H9 (cell line): Measurements from ENCODE around the gene AGBL4. TPM values are rescaled to one million over a fixed set of nuclear protein-coding genes. Genes with fewer than 3 reads are reported as not detected.

Source experiments
- DNase-seq: peaks from one replicate; pipeline ENCODE4 v3.0.0-alpha.2; 2017
- H2AFZ ChIP-seq: one replicate; pipeline ENCODE4 v1.6.1; 2013; ENCODE audit warnings: mild to moderate bottlenecking, low read length, control low read depth, moderate library complexity
- H2AK5ac ChIP-seq: 2 replicates; pipeline ENCODE4 v1.6.1; 2013; ENCODE audit warnings: low read length, control low read depth, mixed read lengths; ENCODE audit not compliant: insufficient read length
- H2BK120ac ChIP-seq: one replicate; pipeline ENCODE4 v1.6.1; 2013; ENCODE audit warnings: low read depth, mild to moderate bottlenecking, low read length, control low read depth, inconsistent platforms; ENCODE audit not compliant: poor library complexity, severe bottlenecking
- H2BK12ac ChIP-seq: 2 replicates; pipeline ENCODE4 v1.6.1; 2013; ENCODE audit warnings: low read length, control low read depth, mixed read lengths, low read depth; ENCODE audit not compliant: insufficient read length
- H2BK15ac ChIP-seq: 2 replicates; pipeline ENCODE4 v1.6.1; 2013; ENCODE audit warnings: low read depth, low read length, control low read depth
- H2BK20ac ChIP-seq: one replicate; pipeline ENCODE4 v1.6.1; 2013; ENCODE audit warnings: low read depth, mild to moderate bottlenecking, low read length, control low read depth, inconsistent platforms; ENCODE audit not compliant: poor library complexity, severe bottlenecking
- H2BK5ac ChIP-seq: 2 replicates; pipeline ENCODE4 v1.6.1; 2013; ENCODE audit warnings: low read length, control low read depth, mixed read lengths; ENCODE audit not compliant: insufficient read length
- H3K14ac ChIP-seq: 2 replicates; pipeline ENCODE4 v1.6.1; 2013; ENCODE audit warnings: low read length, control low read depth; ENCODE audit not compliant: insufficient read depth
- H3K18ac ChIP-seq: 2 replicates; pipeline ENCODE4 v1.6.1; 2013; ENCODE audit warnings: low read depth, mild to moderate bottlenecking, mixed read lengths, low read length, control low read depth; ENCODE audit not compliant: insufficient read length
- H3K23ac ChIP-seq: 2 replicates; pipeline ENCODE4 v1.6.1; 2013; ENCODE audit warnings: low read length, control low read depth, mixed read lengths, low read depth; ENCODE audit not compliant: insufficient read length
- H3K23me2 ChIP-seq: 2 replicates; pipeline ENCODE4 v1.6.1; 2013; ENCODE audit warnings: low read depth, mild to moderate bottlenecking, mixed read lengths, low read length, control low read depth; ENCODE audit not compliant: insufficient read length, poor library complexity, severe bottlenecking
- H3K27ac ChIP-seq: 2 replicates; pipeline ENCODE4 v1.5.1; 2013; ENCODE audit warnings: low read length, control low read depth, mixed read lengths, low read depth; ENCODE audit not compliant: insufficient read length
- H3K27me3 ChIP-seq: 2 replicates; pipeline ENCODE4 v1.6.1; 2013; ENCODE audit warnings: low read length, control low read depth, inconsistent platforms; ENCODE audit not compliant: insufficient read depth
- H3K4ac ChIP-seq: 2 replicates; pipeline ENCODE4 v1.6.1; 2013; ENCODE audit warnings: low read depth, mild to moderate bottlenecking, control low read depth, inconsistent platforms, low read length, moderate library complexity
- H3K4me1 ChIP-seq: 2 replicates; pipeline ENCODE4 v1.6.1; 2013; ENCODE audit warnings: low read length, control low read depth, inconsistent platforms; ENCODE audit not compliant: insufficient read depth
- H3K4me2 ChIP-seq: 2 replicates; pipeline ENCODE4 v1.6.1; 2013; ENCODE audit warnings: low read length, control low read depth, mixed read lengths; ENCODE audit not compliant: insufficient read length, insufficient read depth
- H3K56ac ChIP-seq: 2 replicates; pipeline ENCODE4 v1.6.1; 2013; ENCODE audit warnings: low read depth, mild to moderate bottlenecking, mixed read lengths, low read length, control low read depth; ENCODE audit not compliant: insufficient read length
- H3K79me1 ChIP-seq: 2 replicates; pipeline ENCODE4 v1.6.1; 2013; ENCODE audit warnings: low read depth, mild to moderate bottlenecking, moderate library complexity, low read length, control low read depth, inconsistent platforms; ENCODE audit not compliant: insufficient read depth, poor library complexity, severe bottlenecking
- H3K79me2 ChIP-seq: 2 replicates; pipeline ENCODE4 v1.6.1; 2013; ENCODE audit warnings: low read length, control low read depth, inconsistent platforms; ENCODE audit not compliant: insufficient read depth
- H3K9ac ChIP-seq: 2 replicates; pipeline ENCODE4 v1.6.1; 2013; ENCODE audit warnings: low read length, control low read depth, mixed read lengths; ENCODE audit not compliant: insufficient read length; ENCODE audit errors: extremely low read depth
- H3K9me3 ChIP-seq: one replicate; pipeline ENCODE4 v1.6.1; 2013; ENCODE audit warnings: low read depth, low read length, inconsistent platforms; ENCODE audit not compliant: control insufficient read depth
- H3T11ph ChIP-seq: one replicate; pipeline ENCODE4 v1.6.1; 2013; ENCODE audit warnings: mild to moderate bottlenecking, low read length, control low read depth, inconsistent platforms
- H4K20me1 ChIP-seq: one replicate; pipeline ENCODE4 v1.6.1; 2013; ENCODE audit not compliant: control insufficient read depth, insufficient read length, insufficient read depth
- H4K5ac ChIP-seq: 2 replicates; pipeline ENCODE4 v1.6.1; 2013; ENCODE audit warnings: low read depth, mild to moderate bottlenecking, mixed read lengths, low read length, control low read depth; ENCODE audit not compliant: insufficient read length
- H4K8ac ChIP-seq: replicated peaks from 2 replicates; pipeline ENCODE4 v1.6.1; 2013; ENCODE audit warnings: low read length, control low read depth, mixed read lengths, low read depth; ENCODE audit not compliant: insufficient read length
- H4K91ac ChIP-seq: 2 replicates; pipeline ENCODE4 v1.6.1; 2013; ENCODE audit warnings: low read depth, mild to moderate bottlenecking, moderate library complexity, mixed read lengths, low read length, control low read depth; ENCODE audit not compliant: insufficient read length
- H3K27ac Mint-ChIP-seq, 3 experiments: 2 replicates in 2 of 3; 3 replicates in 1 of 3; pipeline ENCODE4 v1.8.0; 2020 to 2021; ENCODE audit warnings: mixed read lengths in 3 of 3, mild to moderate bottlenecking in 1 of 3, moderate library complexity in 1 of 3
- H3K27me3 Mint-ChIP-seq: 2 replicates; pipeline ENCODE4 v1.8.0; 2021; ENCODE audit warnings: low read depth, mild to moderate bottlenecking, moderate library complexity, mixed read lengths
- H3K36me3 Mint-ChIP-seq, 3 experiments: 2 replicates in 2 of 3; 3 replicates in 1 of 3; pipeline ENCODE4 v1.8.0; 2020 to 2021; ENCODE audit warnings: low read depth in 3 of 3, mixed read lengths in 3 of 3; ENCODE audit not compliant: insufficient read depth in 1 of 3
- H3K4me1 Mint-ChIP-seq, 2 experiments: 2 replicates each; pipeline ENCODE4 v1.8.0; 2020; ENCODE audit warnings: mixed read lengths in 2 of 2
- H3K4me3 Mint-ChIP-seq, 2 experiments: 2 replicates in 1 of 2; 3 replicates in 1 of 2; pipeline ENCODE4 v1.8.0; 2020 to 2021; ENCODE audit warnings: mild to moderate bottlenecking in 2 of 2, mixed read lengths in 2 of 2, moderate library complexity in 1 of 2
- H3K9me3 Mint-ChIP-seq, 2 experiments: 2 replicates in 1 of 2; 3 replicates in 1 of 2; pipeline ENCODE4 v1.8.0; 2020; ENCODE audit warnings: mild to moderate bottlenecking in 2 of 2, mixed read lengths in 2 of 2, moderate library complexity in 1 of 2
- WGBS: extraction: QIAGEN DNeasy Blood & Tissue Kit; methylation state at CpG from one replicate; pipeline ENCODE4 v1.1.7; 2013; ENCODE audit warnings: missing lambda C conversion rate, low lambda C conversion rate, mixed read lengths; ENCODE audit not compliant: insufficient read length; ENCODE audit errors: extremely low coverage; 5-methylcytosine and 5-hydroxymethylcytosine counted together
- total RNA-seq: library from RNA; stranded (reverse); gene quantifications from 2 replicates; pipeline ENCODE4 v1.2.1, GENCODE V29; 2021
- TF ChIP-seq, protein P1 (sequence below): fragments of 200-600 bp; sonication (generic); conservative IDR thresholded peaks from 3 replicates; pipeline ENCODE4 v1.8.0; 2021; ENCODE audit warnings: antibody characterized with exemption, mild to moderate bottlenecking

Gene AGBL4
- total RNA-seq, 1 experiment from 2014 or later, result not detected

DNA sequence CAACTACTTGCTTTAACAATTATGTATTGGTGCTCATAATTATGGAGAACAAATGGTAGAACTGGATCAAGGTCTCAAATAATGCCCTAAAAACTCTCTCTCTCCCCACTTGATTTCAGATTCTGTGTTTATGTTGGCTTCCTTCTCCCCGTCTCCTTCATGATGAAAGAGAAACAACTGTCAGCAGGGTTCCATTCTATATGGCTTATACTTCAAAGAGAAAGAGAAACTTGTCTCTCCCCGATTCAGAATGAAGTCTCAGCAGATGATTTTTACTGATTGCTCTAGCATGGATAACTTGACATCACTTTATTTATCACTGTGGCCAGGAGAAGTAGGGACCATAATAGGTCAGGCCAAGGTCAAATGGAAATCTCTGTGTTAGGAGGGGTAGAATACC, 575.6 kb downstream of the AGBL4 start:
- TF ChIP-seq, protein P1, sequence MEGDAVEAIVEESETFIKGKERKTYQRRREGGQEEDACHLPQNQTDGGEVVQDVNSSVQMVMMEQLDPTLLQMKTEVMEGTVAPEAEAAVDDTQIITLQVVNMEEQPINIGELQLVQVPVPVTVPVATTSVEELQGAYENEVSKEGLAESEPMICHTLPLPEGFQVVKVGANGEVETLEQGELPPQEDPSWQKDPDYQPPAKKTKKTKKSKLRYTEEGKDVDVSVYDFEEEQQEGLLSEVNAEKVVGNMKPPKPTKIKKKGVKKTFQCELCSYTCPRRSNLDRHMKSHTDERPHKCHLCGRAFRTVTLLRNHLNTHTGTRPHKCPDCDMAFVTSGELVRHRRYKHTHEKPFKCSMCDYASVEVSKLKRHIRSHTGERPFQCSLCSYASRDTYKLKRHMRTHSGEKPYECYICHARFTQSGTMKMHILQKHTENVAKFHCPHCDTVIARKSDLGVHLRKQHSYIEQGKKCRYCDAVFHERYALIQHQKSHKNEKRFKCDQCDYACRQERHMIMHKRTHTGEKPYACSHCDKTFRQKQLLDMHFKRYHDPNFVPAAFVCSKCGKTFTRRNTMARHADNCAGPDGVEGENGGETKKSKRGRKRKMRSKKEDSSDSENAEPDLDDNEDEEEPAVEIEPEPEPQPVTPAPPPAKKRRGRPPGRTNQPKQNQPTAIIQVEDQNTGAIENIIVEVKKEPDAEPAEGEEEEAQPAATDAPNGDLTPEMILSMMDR, result no peak
- H3K36me3 Mint-ChIP-seq, result peaks cover 4 to 12% (median 7%) of the 10 kb centered on the region in 3 experiments; a peak in 6 of 7 replicates
- Histone ChIP-seq H2BK12ac (no peak overlapping the region), H3K27ac (no peak overlapping the region), H3K18ac (no peak overlapping the region), H4K20me1 (no peaks in the 10 kb centered on the region), H3K56ac (no peak overlapping the region), H3K23me2 (no peaks in the 10 kb centered on the region), H3T11ph (no peak overlapping the region), H3K4me2 (no peak overlapping the region), H3K4me1 (no peaks in the 10 kb centered on the region), H3K23ac (no peak overlapping the region), H3K14ac (no peak overlapping the region), H3K27me3 (no peaks in the 10 kb centered on the region; the same call in 1 of the 2 replicates), H2BK15ac (no peak overlapping the region), H4K91ac (no peak overlapping the region), H2BK5ac (no peak overlapping the region), H2AK5ac (no peak overlapping the region), H3K79me1 (no peaks in the 10 kb centered on the region), H3K79me2 (no peaks in the 10 kb centered on the region), H3K9ac (no peak overlapping the region), H2BK120ac (no peak overlapping the region), H4K8ac (no peak overlapping the region), H3K9me3 (peaks cover 66% of the 10 kb centered on the region), H3K4ac (no peak overlapping the region), H4K5ac (no peak overlapping the region), H2AFZ (no peak overlapping the region), H2BK20ac (no peak overlapping the region)
- DNase-seq, result no peak
- H3K27me3 Mint-ChIP-seq, result no peaks in the 10 kb centered on the region; the same call in 1 of the 2 replicates
- WGBS, result no CpG with 5 or more reads among the region's 2 CpGs
- no peak overlapping the region for H3K4me3 Mint-ChIP-seq
- peaks cover 95 to 97% of the 10 kb centered on the region in 2 experiments for H3K9me3 Mint-ChIP-seq
- H3K27ac Mint-ChIP-seq, result no peak overlapping the region
- H3K4me1 Mint-ChIP-seq, result no peaks in the 10 kb centered on the region
